Heart right ventricle (tissue), 16 donors: Measurements from ENCODE around the gene DCAF7. TPM values are rescaled to one million over a fixed set of nuclear protein-coding genes. Genes with fewer than 3 reads are reported as not detected.

Experiments
- ATAC-seq, 8 donors: fragments of 200-7000 bp; cut with Tn5 transposase; one replicate each; pipeline ENCODE4 v1.9.1; 2020; ENCODE audit warnings: mild to moderate bottlenecking in 8 of 8, moderate library complexity in 8 of 8, moderate number of reproducible peaks in 1 of 8
- DNase-seq, 2 donors: peaks; one replicate each; pipeline ENCODE4 v3.0.0-alpha.2; 2020
- H3K27ac ChIP-seq, 10 donors: fragments of 200-600 bp; sonication (generic) in 2 of 10; one replicate each; pipeline versions ENCODE4 v1.5.0 to v1.8.0; 2020 to 2022; ENCODE audit warnings: mild to moderate bottlenecking in 3 of 10
- H3K27me3 ChIP-seq, 7 donors: fragments of 200-600 bp; one replicate each; pipeline ENCODE4 v1.8.0; 2021 to 2022; ENCODE audit warnings: mild to moderate bottlenecking in 2 of 7
- H3K36me3 ChIP-seq, 9 donors: fragments of 200-600 bp; sonication (generic) in 1 of 9; one replicate each; pipeline versions ENCODE4 v1.5.0 to v1.8.0; 2020 to 2022; ENCODE audit warnings: mild to moderate bottlenecking in 2 of 9
- H3K4me1 ChIP-seq, 9 donors: fragments of 200-600 bp; sonication (generic) in 1 of 9; one replicate each; pipeline versions ENCODE4 v1.5.0 to v1.8.0; 2020 to 2022; ENCODE audit warnings: mild to moderate bottlenecking in 4 of 9
- H3K4me3 ChIP-seq, 10 donors: fragments of 200-600 bp; sonication (generic) in 2 of 10; one replicate each; pipeline versions ENCODE4 v1.5.0 to v1.8.0; 2020 to 2022; ENCODE audit warnings: mild to moderate bottlenecking in 7 of 10, moderate library complexity in 2 of 10
- H3K9me3 ChIP-seq, 11 donors: fragments of 200-600 bp in 10 of 11; sonication (generic) in 2 of 11; one replicate each; pipeline versions ENCODE4 v1.5.0 to v1.8.0; 2013 to 2022; ENCODE audit warnings: mild to moderate bottlenecking in 2 of 11, control low read depth in 1 of 11, moderate library complexity in 1 of 11
- WGBS, 2 donors: extraction: QIAGEN DNeasy Blood & Tissue Kit; methylation state at CpG; one replicate each; pipeline ENCODE4 v1.1.7; 2013; ENCODE audit warnings: inconsistent platforms in 1 of 2; 5-methylcytosine and 5-hydroxymethylcytosine counted together
- intact Hi-C, 10 donors: fragments of 100-400 bp; cut with DNase I; formaldehyde crosslinking; loops; one replicate each; pipeline versions ENCODE4 v1.11.1 to v1.14.2; 2022
- polyA plus RNA-seq, 2 donors: library from polyadenylated mRNA; stranded (reverse); fragments of 200-250 nt; gene quantifications; one replicate each; pipeline ENCODE4 v1.2.3, GENCODE V29; 2013
- total RNA-seq, 10 donors: library from RNA; stranded (reverse); fragmentation: NEBNext Ultra II Directional in 3 of 10; extraction: Animal tissue kit (Norgen Biotek cat#: 25700) in 3 of 10; gene quantifications; one replicate each; pipeline versions ENCODE4 v1.2.1 to v1.2.4, GENCODE V29; 2021 to 2023
- TF ChIP-seq, protein P1 (sequence below), 9 donors: fragments of 200-600 bp; sonication (generic) in 2 of 9; IDR thresholded peaks; one replicate each; pipeline versions ENCODE4 v1.5.0 to v1.8.0; 2021 to 2022; ENCODE audit warnings: antibody characterized with exemption in 9 of 9, mild to moderate bottlenecking in 5 of 9, moderate library complexity in 1 of 9
- donor health status: Arrhythmogenic right ventricular cardiomyopathy.
- donor health status: ischemic (EF 13 %, LVEDD 7.1; RV severe dilation, severe dysfunction).
- donor health status: healthy with polysubstance abuse.
- donor health status: DM: no; HTN: yes; CAD: no.
- donor health status: DM: no; HTN: no; CAD: no.
- donor health status: ischemic (EF 25% LVEDD 6.9; RV normal size, moderate dysfunction).
- donor health status: ischemic (EF 25% LVEDD 5.7; RV mildly dilated, moderate dysfunction).
- donor health status: healthy.
- donor health status: DM: yes; HTN: yes; CAD: no.
- donor health status: Ischemic cardiomyopathy.
- donor health status: ischemic (EF 35%, LVEDD 5.7; RV mildly dilated, moderate dysfunction).
- donor health status: nonischemic (EF 11% LVEDD 7.7; RV severe dilation, severe dysfunction).
- donor health status: DM: yes; HTN: yes; CAD: no.
- donor health status: PGD.
- donor health status: ischemic (EF 29% LVEDD 5.4; RV normal size, mild dysfunction).
- donor health status: nonischemic (EF 23%, LVEDD 6.1; RV moderate dilation, normal function).

Gene DCAF7
- total and polyA plus RNA-seq, 12 donors: 10.2 to 60.7 (median 41.7) TPM

DNA sequence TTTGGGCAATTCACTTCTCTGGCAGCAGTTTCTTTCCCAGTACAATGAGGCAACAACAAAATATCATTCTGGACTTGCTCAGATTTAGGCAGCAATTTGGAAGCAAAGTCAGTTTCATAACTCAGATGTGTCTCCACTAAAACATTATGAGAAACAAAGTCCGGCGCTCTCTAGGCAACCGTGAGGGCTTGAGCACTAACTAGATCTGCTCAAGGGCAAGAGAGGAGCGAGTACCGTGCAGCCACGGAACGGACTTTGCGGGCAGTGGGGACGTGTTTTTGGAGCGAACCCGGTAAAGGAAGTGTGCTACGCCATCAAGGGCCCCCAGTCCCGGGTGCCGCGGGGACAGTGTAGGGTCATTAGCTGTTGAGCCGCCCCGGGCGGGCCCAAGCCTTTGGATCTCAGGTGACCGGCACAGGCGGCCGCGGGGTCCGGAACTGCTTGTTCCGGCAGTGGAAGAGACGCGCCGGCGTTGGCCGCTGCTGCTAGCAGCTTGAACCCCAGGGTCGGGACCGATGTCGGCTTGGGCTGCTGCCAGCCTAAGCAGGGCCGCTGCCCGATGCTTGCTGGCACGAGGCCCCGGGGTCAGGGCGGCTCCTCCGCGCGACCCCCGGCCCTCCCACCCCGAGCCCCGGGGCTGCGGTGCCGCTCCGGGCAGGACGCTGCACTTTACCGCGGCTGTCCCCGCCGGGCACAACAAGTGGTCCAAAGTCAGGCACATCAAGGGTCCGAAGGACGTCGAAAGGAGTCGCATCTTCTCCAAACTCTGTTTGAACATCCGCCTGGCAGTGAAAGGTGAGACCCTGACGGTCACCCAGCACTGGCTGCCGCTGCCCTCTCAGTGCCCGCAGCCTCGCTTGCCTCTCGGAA, 50.5 kb downstream of the DCAF7 start, which contains the start of gene TACO1:
Gene TACO1 (plus strand): TSS at position 327 of the 870 bp plus-strand sequence. CDS start 189 bp downstream, at position 516.
- ATAC-seq (peak; percentile 94 to 98 (median 97)), DNase-seq (peak; percentile 84 to 85)
- TF ChIP-seq, protein P1, sequence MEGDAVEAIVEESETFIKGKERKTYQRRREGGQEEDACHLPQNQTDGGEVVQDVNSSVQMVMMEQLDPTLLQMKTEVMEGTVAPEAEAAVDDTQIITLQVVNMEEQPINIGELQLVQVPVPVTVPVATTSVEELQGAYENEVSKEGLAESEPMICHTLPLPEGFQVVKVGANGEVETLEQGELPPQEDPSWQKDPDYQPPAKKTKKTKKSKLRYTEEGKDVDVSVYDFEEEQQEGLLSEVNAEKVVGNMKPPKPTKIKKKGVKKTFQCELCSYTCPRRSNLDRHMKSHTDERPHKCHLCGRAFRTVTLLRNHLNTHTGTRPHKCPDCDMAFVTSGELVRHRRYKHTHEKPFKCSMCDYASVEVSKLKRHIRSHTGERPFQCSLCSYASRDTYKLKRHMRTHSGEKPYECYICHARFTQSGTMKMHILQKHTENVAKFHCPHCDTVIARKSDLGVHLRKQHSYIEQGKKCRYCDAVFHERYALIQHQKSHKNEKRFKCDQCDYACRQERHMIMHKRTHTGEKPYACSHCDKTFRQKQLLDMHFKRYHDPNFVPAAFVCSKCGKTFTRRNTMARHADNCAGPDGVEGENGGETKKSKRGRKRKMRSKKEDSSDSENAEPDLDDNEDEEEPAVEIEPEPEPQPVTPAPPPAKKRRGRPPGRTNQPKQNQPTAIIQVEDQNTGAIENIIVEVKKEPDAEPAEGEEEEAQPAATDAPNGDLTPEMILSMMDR (IDR thresholded peaks at IDR 0.05): no peak
- H3K27me3 ChIP-seq: no peaks in the 10 kb centered on the region
- peak within 1 kb of the TSS; percentile 68 to 98 (median 94) for H3K27ac ChIP-seq
- H3K4me1 ChIP-seq: peaks cover 0 to 29% (median 16%) of the 10 kb centered on the region in 9 donors
- H3K4me3 ChIP-seq: peak within 1 kb of the TSS; percentile 73 to 100 (median 96)
- intact Hi-C loops: loop anchor here in 1 of 10 donors (10.0 kb wide), 1 partner anchor 46 kb away; the partner anchor contains the start of gene DCAF7
- H3K36me3 ChIP-seq: peaks cover 0 to 34% (median 15%) of the 10 kb centered on the region in 9 donors
- 1% methylated on average over 60 to 61 of the region's 61 CpGs for WGBS, 2 donors
- H3K9me3 ChIP-seq: no peaks in the 10 kb centered on the region

DNA sequence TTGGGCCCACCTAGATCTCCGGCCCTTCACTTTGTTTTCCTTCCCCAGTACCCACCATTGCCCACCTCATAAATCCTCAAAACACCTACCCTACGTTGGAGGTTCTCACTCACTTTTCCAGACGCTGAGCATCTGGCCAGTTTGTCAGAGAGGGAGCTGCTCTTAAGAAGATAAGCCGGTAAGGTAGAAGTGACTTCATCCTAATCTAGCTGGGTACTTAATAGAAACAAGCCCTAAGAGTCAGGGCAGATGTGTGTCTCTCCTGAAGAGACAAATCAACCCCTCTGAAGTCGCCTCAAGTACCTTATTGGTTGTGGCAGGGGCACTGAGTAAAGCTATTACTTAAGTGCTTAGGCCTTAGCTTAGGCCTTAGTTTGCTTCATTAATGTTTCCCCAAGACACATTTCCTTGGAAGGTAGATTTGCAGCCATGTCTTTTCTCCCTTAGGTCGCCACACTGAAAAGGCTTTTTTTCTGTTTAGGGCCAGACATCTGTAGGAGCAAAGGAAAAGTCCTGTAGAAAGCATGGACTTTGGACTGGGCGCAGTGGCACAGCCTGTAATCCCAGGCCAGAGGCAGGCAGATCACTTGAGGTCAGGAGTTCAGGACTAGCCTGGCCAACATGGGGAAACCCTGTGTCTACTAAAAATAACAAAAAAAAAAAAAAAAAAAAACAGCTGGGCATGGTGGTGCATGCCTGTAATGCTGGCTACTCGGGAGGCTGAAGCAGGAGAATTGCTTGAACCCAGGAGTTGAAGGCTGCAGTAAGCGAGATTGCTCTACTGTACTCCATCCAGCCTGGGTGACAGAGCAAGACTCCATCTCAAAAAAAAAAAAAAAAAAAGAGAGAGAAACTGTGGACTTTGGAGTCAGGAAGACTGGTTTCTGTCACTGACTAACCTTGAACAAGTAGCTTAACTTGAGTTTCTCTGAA, 51.4 kb downstream of the DCAF7 start:
- intact Hi-C loops: loop anchor here in 1 of 10 donors (10.0 kb wide), 1 partner anchor 47 kb away; the partner anchor contains the start of gene DCAF7
- Histone ChIP-seq H3K36me3 (peaks cover 0 to 39% (median 24%) of the 10 kb centered on the region in 9 donors), H3K4me3 (peak overlapping the region; percentile 73 to 100 (median 96)), H3K27me3 (no peaks in the 10 kb centered on the region), H3K9me3 (no peaks in the 10 kb centered on the region), H3K27ac (peak overlapping the region in 9 of 10 donors; percentile 86 to 98 (median 94)), H3K4me1 (peaks cover 0 to 29% (median 16%) of the 10 kb centered on the region in 9 donors)
- DNase-seq: no peak
- peak in 1 of 8 donors; percentile 4 for ATAC-seq
- TF ChIP-seq, protein P1 (IDR thresholded peaks at IDR 0.05): no peak
- 48 to 50% methylated on average over 9 of the region's 9 CpGs for WGBS, 2 donors

DNA sequence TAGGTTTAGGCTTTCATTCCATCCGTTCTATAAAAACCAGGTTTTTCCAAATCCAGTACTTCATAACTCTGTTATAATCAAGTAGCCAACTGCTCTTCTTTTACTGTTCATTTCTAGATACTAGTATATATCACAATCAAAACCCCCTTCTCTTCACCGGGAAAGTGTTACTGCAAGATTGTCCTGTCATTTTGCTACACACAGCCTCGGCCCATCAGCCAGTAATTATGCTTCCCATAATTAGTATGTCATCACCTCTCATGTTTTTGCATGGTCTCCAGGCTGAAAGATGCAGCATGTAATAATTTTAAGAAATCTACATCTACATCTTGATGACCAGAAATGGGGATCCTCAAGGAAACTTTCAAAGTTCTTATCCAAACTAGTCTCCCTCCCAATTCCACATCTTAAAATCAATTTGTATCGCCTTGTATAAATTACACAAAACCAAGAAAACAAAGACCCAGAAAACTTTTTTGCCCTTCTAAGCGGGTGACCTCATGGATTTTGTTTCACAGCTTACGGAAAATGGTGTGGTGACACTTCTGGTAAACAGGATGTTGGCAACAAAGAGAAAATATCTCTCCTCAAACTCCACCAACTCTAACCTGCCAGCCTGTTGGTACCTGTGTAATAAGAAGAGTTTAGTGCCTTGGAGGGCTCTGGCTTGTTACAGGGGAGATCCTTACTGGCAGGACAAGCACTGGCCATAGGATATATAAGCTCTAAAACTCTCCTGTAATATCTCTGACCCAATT, 59.7 kb downstream of the DCAF7 start:
- ATAC-seq (no peak), DNase-seq (no peak)
- Histone ChIP-seq H3K4me1 (no peaks in the 10 kb centered on the region), H3K4me3 (no peak overlapping the region), H3K36me3 (peaks cover 0 to 65% (median 41%) of the 10 kb centered on the region in 9 donors), H3K27ac (peak overlapping the region in 1 of 10 donors; percentile 62), H3K27me3 (no peaks in the 10 kb centered on the region), H3K9me3 (no peaks in the 10 kb centered on the region)
- 88 to 91% methylated on average over 6 of the region's 6 CpGs for WGBS, 2 donors
- TF ChIP-seq, protein P1 (IDR thresholded peaks at IDR 0.05): no peak
- intact Hi-C loops: loop anchor here in 5 of 10 donors (2.0 to 10.0 kb wide), 7 partner anchors 55 to 188 kb away; partner anchors contain the start of genes DCAF7 (in 2 of the 5) and ACE (in 1 of the 5)
